Sigmoid colon (tissue), 7 donors: ENCODE results near the gene MRPS14. TPM values are rescaled to one million over a fixed set of nuclear protein-coding genes. Genes with fewer than 3 reads are reported as not detected.

ENCODE experiments used
- polyA plus RNA-seq, 3 donors: library from polyadenylated mRNA; stranded (reverse); fragments of 200-250 nt; gene quantifications; one replicate each; pipeline ENCODE4 v1.2.3, GENCODE V29; 2013
- small RNA-seq, 3 donors: library from RNA; depleted of rRNA; stranded (forward); fragments of <200 nt; gene quantifications; one replicate each; pipeline ENCODE3, GENCODE V24; 2016
- total RNA-seq, 4 donors: library from RNA; depleted of rRNA; stranded (reverse); fragments of >200 nt; gene quantifications; one replicate each; pipeline ENCODE4 v1.1.0, GENCODE V29; 2016
- donor health status: healthy with polysubstance abuse.
- donor health status: Bipolar disorder and iron deficiency.
- donor health status: healthy.

MRPS14 gene
- total and polyA plus RNA-seq, 7 donors: 17.5 to 36.0 (median 27.8) TPM

Small RNAs within 50 kb of the gene (small RNA-seq; reads per million reads assigned to genes)
- gene RF00019: 0 reads per million in 3 donors
- 0 reads per million in 3 donors for gene RNU6-307P

Other genes with a start within 250 kb of the MRPS14 start
- gene CACYBP, start 23.5 kb downstream of the MRPS14 start, total RNA-seq: 100 to 1,000 TPM in 1 of 4 donors, 10 to 100 TPM in 3; 41.3 to 107 (median 85.7) TPM
- 10 to 100 TPM; 75.7 to 87.1 (median 77.2) TPM for gene CACYBP, start 23.5 kb downstream of the MRPS14 start, polyA plus RNA-seq
- gene TNN, start 44.4 kb upstream of the MRPS14 start, total RNA-seq: under 1 TPM; 0.27 to 0.36 (median 0.30) TPM
- gene TNN, start 44.4 kb upstream of the MRPS14 start, polyA plus RNA-seq: under 1 TPM in 1 of 3 donors, not detected in 2; 0.03 TPM
- 10 to 100 TPM; 11.4 to 28.2 (median 20.4) TPM for gene KIAA0040, start 169.4 kb upstream of the MRPS14 start, total RNA-seq
- gene KIAA0040, start 169.4 kb upstream of the MRPS14 start, polyA plus RNA-seq: 10 to 100 TPM in 1 of 3 donors, 1 to 10 TPM in 2; 6.6 to 20.5 (median 6.9) TPM